ENCODE measurements around the gene RHBDD1. TPM values are rescaled to one million over a fixed set of nuclear protein-coding genes. Genes with fewer than 3 reads are reported as not detected.
A peak's percentile ranks its signal among the peaks of the same experiment; 100 is the strongest.

RHBDD1 gene
- total RNA-seq, 4 donors from 2014 or later = 7.8 to 28.9 (median 18.0) TPM

DNA sequence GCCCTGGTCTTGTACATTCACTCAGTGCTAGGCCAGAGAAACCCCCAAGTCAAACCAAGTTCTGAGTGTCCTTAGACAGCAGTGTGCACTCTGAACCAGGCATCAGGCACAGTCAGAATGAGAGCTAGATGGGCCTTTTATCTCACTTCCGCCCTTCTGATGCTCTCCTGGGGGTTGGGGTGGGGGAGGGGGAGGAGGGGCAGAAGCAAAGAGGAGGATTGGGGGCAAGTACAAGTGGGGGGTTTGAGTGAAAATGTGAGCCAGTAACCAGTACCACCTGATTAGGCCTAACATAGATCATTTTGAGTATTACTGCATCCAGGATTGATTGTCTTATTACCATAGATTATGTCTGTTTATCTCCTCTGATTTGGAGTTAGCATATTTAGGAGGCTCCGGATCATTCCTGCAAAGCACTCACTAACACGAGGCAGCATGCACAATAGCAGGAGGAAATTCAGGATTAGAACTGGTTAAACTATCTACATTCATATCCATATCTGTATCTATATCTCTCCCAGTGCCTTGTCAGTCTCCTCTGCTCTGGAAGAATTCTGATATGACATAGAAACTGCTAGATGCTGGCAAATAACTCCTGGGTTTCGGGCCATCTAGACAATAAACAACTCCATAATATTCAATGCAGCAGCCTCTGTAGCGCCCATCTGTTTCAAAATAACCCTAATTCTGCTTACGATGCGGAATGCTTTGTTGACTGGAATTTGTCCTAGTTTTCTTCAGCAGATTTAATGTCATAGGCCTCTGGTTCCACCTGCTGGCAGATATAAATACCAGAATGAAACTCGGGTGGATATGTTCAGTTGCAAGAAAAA is 149.1 kb downstream of the RHBDD1 start:
- peak in 1 of 3 donors; percentile 38 for TF ChIP-seq CTCF (IDR thresholded peaks at IDR 0.05)
- no peak for TF ChIP-seq POLR2A (IDR thresholded peaks at IDR 0.05)
- 17 to 19% methylated on average over 8 of the region's 8 CpGs for WGBS, 2 donors
- H3K4me3 ChIP-seq (ENCODE audit: low read depth, poor library complexity, severe bottlenecking) = no peak overlapping the region
- intact Hi-C loops (cut with DNase I; ENCODE audit: low total_unique reads) = loop anchor here (5.0 to 10.0 kb wide), 3 partner anchors 180 to 1313 kb away; no protein-coding TSS in a partner anchor
- DNase-seq (ENCODE audit: low spot score in 2 of 2) = peak in 1 of 2 donors; percentile 70

DNA sequence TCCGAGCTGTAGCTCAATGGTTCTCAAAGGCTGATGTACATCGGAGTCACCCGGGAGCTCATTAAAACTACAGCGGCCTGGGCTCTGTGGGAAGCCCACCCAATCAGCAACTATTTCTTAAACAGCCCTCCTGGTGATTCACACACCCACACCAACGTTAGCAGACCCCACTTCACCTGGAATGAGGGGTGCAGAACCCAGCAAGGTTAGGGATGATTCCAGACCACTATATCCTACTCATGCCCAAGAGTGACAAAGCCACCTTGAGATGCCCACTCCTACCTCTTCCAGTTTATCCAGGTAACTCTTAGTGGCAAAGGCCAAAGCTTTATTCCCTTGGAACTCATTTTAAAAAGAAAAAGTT is 149.7 kb downstream of the RHBDD1 start:
- WGBS, 2 donors = 22 to 26% methylated on average over 5 of the region's 5 CpGs
- intact Hi-C loops (cut with DNase I; ENCODE audit: low total_unique reads) = loop anchor here (10.0 kb wide), 2 partner anchors 181 to 1091 kb away; no protein-coding TSS in a partner anchor
- TF ChIP-seq POLR2A (IDR thresholded peaks at IDR 0.05) (no peak), CTCF (IDR thresholded peaks at IDR 0.05) (no peak)

GRCh38 chr2:226991663-226992062 is 155.8 kb downstream of the RHBDD1 start:
- no peak overlapping the region for H3K4me3 ChIP-seq (ENCODE audit: low read depth, poor library complexity, severe bottlenecking)
- intact Hi-C loops (cut with DNase I; ENCODE audit: low total_unique reads) = no loop called here
- no peak for TF ChIP-seq POLR2A (IDR thresholded peaks at IDR 0.05)
- no peak for TF ChIP-seq CTCF (IDR thresholded peaks at IDR 0.05)
- no peak for DNase-seq (ENCODE audit: low spot score in 2 of 2)
- WGBS, 2 donors = 89 to 96% methylated on average over 2 of the region's 2 CpGs

More for the DNA sequence above, 149.7 kb downstream of the RHBDD1 start:
- no peak overlapping the region for H3K4me3 ChIP-seq (ENCODE audit: low read depth, poor library complexity, severe bottlenecking)
- DNase-seq (ENCODE audit: low spot score in 2 of 2) = no peak

GRCh38 chr2:226993171-226993570 is 157.3 kb downstream of the RHBDD1 start:
- no peak overlapping the region for H3K4me3 ChIP-seq (ENCODE audit: low read depth, poor library complexity, severe bottlenecking)
- no peak for DNase-seq (ENCODE audit: low spot score in 2 of 2)
- 17 to 31% methylated on average over 4 of the region's 4 CpGs for WGBS, 2 donors
- TF ChIP-seq CTCF (IDR thresholded peaks at IDR 0.05) (no peak), POLR2A (IDR thresholded peaks at IDR 0.05) (no peak)
- intact Hi-C loops (cut with DNase I; ENCODE audit: low total_unique reads) = no loop called here

GRCh38 chr2:226994775-226995174 is 158.9 kb downstream of the RHBDD1 start:
- H3K4me3 ChIP-seq (ENCODE audit: low read depth, poor library complexity, severe bottlenecking) = no peak overlapping the region
- TF ChIP-seq POLR2A (IDR thresholded peaks at IDR 0.05) = no peak
- intact Hi-C loops (cut with DNase I; ENCODE audit: low total_unique reads) = no loop called here
- WGBS, 2 donors = 90 to 92% methylated on average over 4 of the region's 4 CpGs
- peak in 1 of 2 donors; percentile 14 for DNase-seq (ENCODE audit: low spot score in 2 of 2)

DNA sequence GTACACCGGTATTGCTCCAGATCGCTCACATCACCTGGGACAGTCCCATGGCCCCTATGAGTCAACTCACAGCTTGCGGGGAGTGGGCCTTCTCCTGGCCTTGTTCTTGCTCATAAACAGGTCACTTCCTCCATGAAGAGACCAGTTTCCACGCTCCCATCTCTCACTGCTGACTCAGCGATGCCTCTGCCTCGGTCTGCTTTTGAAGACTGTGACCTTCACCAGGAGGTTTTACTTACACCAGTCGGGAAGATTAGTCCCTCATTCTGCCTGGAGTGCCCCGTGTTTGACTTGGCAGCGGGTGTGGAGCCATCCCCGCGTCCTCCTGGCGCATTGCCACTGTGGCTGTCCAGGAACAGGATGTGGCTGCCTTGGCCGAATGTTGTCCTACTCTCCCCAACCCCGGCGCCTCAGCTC is 159.8 kb downstream of the RHBDD1 start:
- TF ChIP-seq CTCF (IDR thresholded peaks at IDR 0.05) = no peak
- TF ChIP-seq POLR2A (IDR thresholded peaks at IDR 0.05) = no peak
- no peak overlapping the region for H3K4me3 ChIP-seq (ENCODE audit: low read depth, poor library complexity, severe bottlenecking)
- intact Hi-C loops (cut with DNase I; ENCODE audit: low total_unique reads) = no loop called here
- DNase-seq (ENCODE audit: low spot score in 2 of 2) = peak in 1 of 2 donors; percentile 86
- 78 to 80% methylated on average over 15 of the region's 15 CpGs for WGBS, 2 donors

Data from lower leg skin (tissue), 4 donors.